SK-N-MC (cell line): ENCODE measurements around the gene ODC1.
A peak's percentile ranks its signal among the peaks of the same experiment; 100 is the strongest.
"Not testable (repeated sequence)": the region's sequence is repeated elsewhere in the genome, so short reads cannot be mapped to it uniquely, and the experiment has no call there.

Source experiments
- DNase-seq: peaks from one replicate; pipeline ENCODE4 v3.0.0-alpha.2; 2011; ENCODE audit warnings: low read depth, low spot score
- H3K27ac ChIP-seq: fragments of 200-600 bp; sonication (generic); 2 replicates; pipeline ENCODE4 v1.5.1; 2016; ENCODE audit warnings: mixed run types
- H3K36me3 ChIP-seq: fragments of 200-600 bp; sonication (generic); 2 replicates; pipeline ENCODE4 v1.6.1; 2017; ENCODE audit warnings: antibody characterized with exemption, low read length, mixed read lengths; ENCODE audit not compliant: insufficient read depth
- H3K4me3 ChIP-seq: fragments of 200-600 bp; sonication (generic); 2 replicates; pipeline ENCODE4 v1.5.1; 2016
- H3K9ac ChIP-seq: fragments of 200-600 bp; sonication (generic); 2 replicates; pipeline ENCODE4 v1.8.0; 2017; ENCODE audit warnings: mixed run types, mixed read lengths; ENCODE audit not compliant: insufficient read length
- H3K9me3 ChIP-seq: fragments of 200-600 bp; sonication (generic); 2 replicates; pipeline ENCODE4 v1.6.1; 2017; ENCODE audit warnings: low read depth, mild to moderate bottlenecking, antibody characterized with exemption, low read length, moderate library complexity, mixed read lengths
- EZH2 ChIP-seq: fragments of 200-600 bp; sonication (generic); IDR thresholded peaks from one replicate; pipeline ENCODE4 v1.6.1; 2017; ENCODE audit warnings: antibody characterized with exemption
- FOXP2 ChIP-seq: optimal IDR thresholded peaks from 2 replicates; pipeline ENCODE3; 2011; ENCODE audit warnings: mild to moderate bottlenecking, moderate library complexity; ENCODE audit not compliant: insufficient read depth; ENCODE audit errors: extremely low read length, control extremely low read depth
- POLR2AphosphoS5 ChIP-seq: IDR thresholded peaks from 2 replicates; pipeline ENCODE4 v1.6.1; 2012; ENCODE audit warnings: mild to moderate bottlenecking, low read depth, low read length, borderline replicate concordance

Gene ODC1

DNA sequence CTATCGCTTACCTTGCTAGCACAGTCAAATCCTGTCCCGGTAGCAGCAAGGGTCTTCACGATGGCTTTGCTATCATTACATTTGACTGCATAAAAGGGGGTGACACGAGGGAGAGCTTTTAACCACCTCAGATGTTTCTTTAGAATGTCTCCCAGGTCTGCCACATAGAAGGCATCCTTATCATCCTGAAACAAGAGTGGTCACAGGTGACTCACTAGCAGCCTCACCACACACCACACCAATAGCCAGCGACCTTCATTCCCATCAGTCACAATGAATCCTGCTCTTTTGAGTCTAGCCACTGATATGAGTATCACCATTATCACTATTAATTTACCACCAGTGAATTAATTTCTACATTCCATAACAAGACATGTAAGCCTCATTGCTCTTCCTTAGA, 3.7 kb downstream of the ODC1 start:
- no peak overlapping the region for H3K4me3 ChIP-seq
- TF ChIP-seq EZH2: no peak
- no peak for TF ChIP-seq POLR2AphosphoS5
- no peak for TF ChIP-seq FOXP2
- H3K27ac ChIP-seq: 0 out of 2 replicates have a peak overlapping the region, but pooled peaks have one; percentile 1
- no peaks in the 10 kb centered on the region for H3K9me3 ChIP-seq
- H3K36me3 ChIP-seq: peaks cover 59% of the 10 kb centered on the region
- DNase-seq: no peak
- no peak overlapping the region for H3K9ac ChIP-seq

GRCh38 chr2:10442469-10443126, 5.5 kb downstream of the ODC1 start:
- not testable (repeated sequence) for DNase-seq, H3K4me3 ChIP-seq, H3K9ac ChIP-seq, H3K9me3 ChIP-seq
- peak overlapping the region; percentile 38; the same call in 1 of the 2 replicates for H3K27ac ChIP-seq
- peaks cover 69% of the 10 kb centered on the region for H3K36me3 ChIP-seq

GRCh38 chr2:10441948-10442347, 6.2 kb downstream of the ODC1 start:
- DNase-seq: no peak
- Histone ChIP-seq H3K9me3 (no peaks in the 10 kb centered on the region), H3K36me3 (peaks cover 69% of the 10 kb centered on the region), H3K9ac (no peak overlapping the region), H3K27ac (peak overlapping the region; percentile 38; the same call in 1 of the 2 replicates), H3K4me3 (no peak overlapping the region)
- no peak for TF ChIP-seq POLR2AphosphoS5
- no peak for TF ChIP-seq EZH2
- no peak for TF ChIP-seq FOXP2

GRCh38 chr2:10440736-10441135, 7.4 kb downstream of the ODC1 start:
- no peak for TF ChIP-seq EZH2
- DNase-seq: no peak
- peaks cover 69% of the 10 kb centered on the region for H3K36me3 ChIP-seq
- no peak overlapping the region for H3K27ac ChIP-seq
- H3K9ac ChIP-seq: no peak overlapping the region
- H3K4me3 ChIP-seq: no peak overlapping the region
- H3K9me3 ChIP-seq: no peaks in the 10 kb centered on the region

DNA sequence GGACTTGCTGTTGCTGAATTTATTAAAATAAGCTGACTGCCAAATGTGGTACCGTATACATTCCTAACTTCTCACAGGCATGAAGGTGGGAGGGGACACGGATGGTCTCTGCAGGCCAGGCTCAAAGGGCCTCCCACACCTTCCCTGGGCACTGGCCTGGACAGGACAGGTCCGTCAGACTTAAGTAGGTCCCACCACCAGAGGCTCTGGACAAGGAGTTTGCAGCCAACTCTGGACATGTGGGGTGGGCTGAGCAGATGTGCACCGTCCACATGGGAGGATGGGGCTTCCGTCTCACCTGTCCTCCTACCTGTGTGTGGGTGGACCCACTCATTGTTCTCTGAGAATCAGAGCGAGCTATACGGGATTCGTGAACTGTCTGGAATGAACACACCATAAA, 8.2 kb downstream of the ODC1 start:
- Histone ChIP-seq H3K9me3 (no peaks in the 10 kb centered on the region), H3K36me3 (peaks cover 65% of the 10 kb centered on the region), H3K9ac (no peak overlapping the region), H3K27ac (no peak overlapping the region), H3K4me3 (no peak overlapping the region)
- no peak for DNase-seq
- TF ChIP-seq POLR2AphosphoS5: no peak
- no peak for TF ChIP-seq EZH2
- TF ChIP-seq FOXP2: no peak

DNA sequence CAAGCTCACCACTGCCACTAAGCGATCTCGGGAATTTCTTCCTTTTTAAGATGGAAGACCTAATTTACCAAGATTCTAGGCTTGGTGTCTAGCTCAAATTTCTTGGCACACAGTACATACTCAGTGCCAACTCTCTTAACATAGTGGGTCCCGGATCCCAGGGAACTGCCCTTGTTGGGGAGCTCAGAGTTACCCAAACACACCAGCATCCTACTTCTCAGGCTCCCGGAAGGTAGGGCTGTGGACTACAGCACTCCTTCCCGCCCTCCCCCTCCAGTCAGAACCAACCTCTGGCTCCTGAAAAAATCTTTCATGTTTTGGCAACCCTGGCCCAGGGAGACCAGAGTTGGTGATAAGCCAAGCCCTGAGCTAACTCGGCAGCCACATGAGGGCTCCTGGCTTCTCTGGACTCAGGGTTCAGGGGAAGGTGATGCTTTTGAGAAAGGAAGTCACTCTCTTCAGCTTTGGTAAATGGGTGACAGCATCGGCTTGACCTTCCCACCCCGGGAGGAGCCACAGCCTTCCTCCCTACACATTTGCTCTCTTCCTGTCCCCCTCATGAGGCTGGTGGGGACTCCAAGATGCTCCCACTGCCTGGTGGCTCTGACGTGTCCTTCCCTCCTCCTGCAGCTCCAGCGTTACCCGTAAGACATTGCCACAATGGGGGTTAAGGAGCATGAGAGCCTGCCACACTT, 8.8 kb downstream of the ODC1 start:
- DNase-seq: no peak
- TF ChIP-seq POLR2AphosphoS5: no peak; the same call in 1 of the 2 replicates
- H3K4me3 ChIP-seq: no peak overlapping the region
- H3K36me3 ChIP-seq: peaks cover 59% of the 10 kb centered on the region
- H3K9ac ChIP-seq: no peak overlapping the region
- H3K9me3 ChIP-seq: no peaks in the 10 kb centered on the region
- no peak overlapping the region for H3K27ac ChIP-seq

DNA sequence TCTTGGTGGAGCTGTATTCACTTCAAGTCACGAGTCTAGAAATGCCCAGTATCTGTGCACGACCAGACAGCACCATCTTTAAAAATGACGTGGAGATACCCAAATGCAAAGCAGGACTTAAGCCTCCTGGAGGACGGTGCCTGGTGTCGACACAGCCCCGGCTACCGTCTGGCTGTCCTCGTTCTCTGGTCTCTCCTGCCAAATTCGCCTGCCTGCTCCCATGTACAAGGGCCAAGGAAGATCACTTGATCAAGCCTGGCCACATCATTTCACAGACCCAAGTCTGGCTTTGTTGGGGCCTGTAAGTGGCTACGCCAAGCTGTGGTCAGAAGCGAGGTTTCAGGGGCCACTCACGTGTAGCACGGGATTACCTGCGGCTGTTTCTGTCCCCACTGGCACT, 9.4 kb downstream of the ODC1 start:
- DNase-seq: no peak
- Histone ChIP-seq H3K36me3 (peaks cover 52% of the 10 kb centered on the region), H3K9ac (no peak overlapping the region), H3K4me3 (no peak overlapping the region), H3K27ac (0 out of 2 replicates have a peak overlapping the region, but pooled peaks have one; percentile 14), H3K9me3 (no peaks in the 10 kb centered on the region)
- TF ChIP-seq EZH2 (no peak), POLR2AphosphoS5 (no peak), FOXP2 (no peak)

DNA sequence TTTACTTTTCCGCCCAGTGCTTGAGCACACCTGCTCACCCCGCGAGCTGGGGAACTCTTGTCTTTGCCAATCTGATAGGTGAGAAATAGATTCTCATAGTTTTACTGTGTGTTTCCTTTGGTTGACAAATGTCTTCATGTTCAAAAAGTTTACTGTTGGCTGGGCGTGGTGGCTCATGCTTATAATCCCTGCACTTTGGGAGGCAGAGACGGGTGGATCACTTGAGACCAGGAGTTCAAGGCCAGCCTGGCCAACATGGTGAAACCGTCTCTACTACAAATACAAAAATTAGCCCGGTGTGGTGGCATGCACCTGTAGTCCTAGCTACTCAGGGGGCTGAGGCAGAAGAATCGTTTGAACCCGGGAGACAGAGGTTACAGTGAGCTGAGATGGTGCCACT, 10.3 kb downstream of the ODC1 start:
- Histone ChIP-seq H3K36me3 (peaks cover 44% of the 10 kb centered on the region), H3K9me3 (no peaks in the 10 kb centered on the region), H3K4me3 (no peak overlapping the region), H3K9ac (no peak overlapping the region), H3K27ac (peak overlapping the region; percentile 61; the same call in 1 of the 2 replicates)
- no peak for DNase-seq
- TF ChIP-seq FOXP2 (no peak), POLR2AphosphoS5 (no peak)

DNA sequence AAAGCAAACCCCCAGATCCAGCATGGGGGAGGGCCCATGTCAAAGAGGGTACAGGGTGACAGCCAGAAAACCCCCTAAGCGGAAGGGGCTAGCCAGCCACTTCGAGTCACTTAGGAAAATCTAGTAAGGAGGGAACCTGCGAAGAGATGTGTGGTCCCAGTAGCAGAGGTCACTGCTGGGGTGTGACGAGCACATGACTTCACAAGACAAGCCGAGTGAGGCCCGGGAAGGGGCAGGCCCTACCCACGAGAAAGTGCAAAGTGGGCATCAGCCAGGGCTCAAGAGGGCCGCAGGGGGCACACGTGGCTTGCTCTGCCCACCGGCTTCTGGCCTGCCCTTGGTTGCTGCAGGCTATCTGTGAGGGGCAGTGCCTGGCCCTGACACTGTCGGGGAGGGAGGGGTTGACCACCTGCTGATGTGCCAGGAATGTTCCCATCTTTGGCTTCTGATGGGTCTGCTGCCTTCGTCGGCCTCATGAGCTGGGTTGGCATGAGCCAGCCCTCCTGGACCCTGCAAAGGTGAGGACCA, 11.5 kb downstream of the ODC1 start:
- DNase-seq: no peak
- H3K4me3 ChIP-seq: no peak overlapping the region
- H3K36me3 ChIP-seq: peaks cover 32% of the 10 kb centered on the region
- no peak overlapping the region for H3K27ac ChIP-seq
- no peak overlapping the region for H3K9ac ChIP-seq
- TF ChIP-seq EZH2 (no peak), POLR2AphosphoS5 (no peak), FOXP2 (no peak)
- H3K9me3 ChIP-seq: no peaks in the 10 kb centered on the region
